GM19372 (cell line): ENCODE results near the gene CRIP3.

Source experiments
- ATAC-seq: cut with Tn5 transposase; IDR thresholded peaks from one replicate; pipeline ENCODE4 v1.9.1; 2021; ENCODE audit warnings: mild to moderate bottlenecking, low read depth, moderate library complexity; ENCODE audit not compliant: unreplicated experiment

Gene CRIP3

GRCh38 chr6:43258180-43258579 is 50.4 kb downstream of the CRIP3 start:
- no peak for ATAC-seq

- no peak for ATAC-seq
These were observed 51.1 kb downstream of the CRIP3 start for GRCh38 chr6:43257367-43258145.

- no peak for ATAC-seq
These were observed 51.8 kb downstream of the CRIP3 start for GRCh38 chr6:43256670-43257366.
